Lung (tissue), 12 donors: ENCODE measurements around the gene TSPOAP1. TPM values are rescaled to one million over a fixed set of nuclear protein-coding genes. Genes with fewer than 3 reads are reported as not detected.

Experiments
- ATAC-seq: fragments of 200-7000 bp; cut with Tn5 transposase; one replicate; pipeline ENCODE4 v1.9.1; 2020; ENCODE audit warnings: moderate number of reproducible peaks; ENCODE audit not compliant: insufficient read depth, low FRiP score
- DNase-seq, 3 donors: peaks; one replicate each; pipeline ENCODE4 v3.0.0-alpha.2; 2013 to 2017
- H3K27ac ChIP-seq, 2 donors: one replicate each; pipeline ENCODE4 v1.5.1; 2013; ENCODE audit warnings: mild to moderate bottlenecking in 2 of 2, moderate library complexity in 2 of 2, control low read depth in 1 of 2, inconsistent platforms in 1 of 2, low read depth in 1 of 2, low read length in 1 of 2
- H3K27me3 ChIP-seq, 3 donors: one replicate each; pipeline ENCODE4 v1.5.1; 2013; ENCODE audit warnings: low read length in 2 of 3; ENCODE audit not compliant: control insufficient read depth in 3 of 3, insufficient read depth in 3 of 3
- H3K36me3 ChIP-seq, 4 donors: one replicate each; pipeline ENCODE4 v1.5.1; 2013; ENCODE audit warnings: low read length in 4 of 4, mild to moderate bottlenecking in 1 of 4, moderate library complexity in 1 of 4; ENCODE audit not compliant: control insufficient read depth in 4 of 4, insufficient read depth in 4 of 4
- H3K4me1 ChIP-seq, 5 donors: one replicate each; pipeline ENCODE4 v1.5.1; 2013; ENCODE audit warnings: low read length in 5 of 5, mild to moderate bottlenecking in 2 of 5, moderate library complexity in 1 of 5; ENCODE audit not compliant: control insufficient read depth in 5 of 5, insufficient read depth in 5 of 5
- H3K4me3 ChIP-seq: one replicate; pipeline ENCODE4 v1.5.1; 2013; ENCODE audit warnings: mild to moderate bottlenecking, control low read depth, moderate library complexity
- H3K9ac ChIP-seq, 2 donors: one replicate each; pipeline ENCODE4 v1.5.1; 2013; ENCODE audit warnings: low read length in 2 of 2, control low read depth in 1 of 2; ENCODE audit not compliant: insufficient read depth in 1 of 2
- H3K9me3 ChIP-seq, 4 donors: one replicate each; pipeline ENCODE4 v1.5.1; 2013; ENCODE audit warnings: low read length in 3 of 4, mild to moderate bottlenecking in 1 of 4, moderate library complexity in 1 of 4; ENCODE audit not compliant: control insufficient read depth in 4 of 4, insufficient read depth in 3 of 4
- CTCF ChIP-seq: IDR thresholded peaks from 2 replicates; pipeline ENCODE4 v1.5.1; 2012; ENCODE audit warnings: mild to moderate bottlenecking; ENCODE audit errors: control extremely low read depth, extremely low read depth
- WGBS, 2 donors: extraction: QIAGEN DNeasy Blood & Tissue Kit; methylation state at CpG; one replicate each; pipeline ENCODE4 v1.1.7; 2013; 5-methylcytosine and 5-hydroxymethylcytosine counted together
- polyA plus RNA-seq, 2 donors: library from polyadenylated mRNA; stranded (reverse); fragments of 200-250 nt; gene quantifications; one replicate each; pipeline ENCODE4 v1.2.1, GENCODE V29; 2013
- total RNA-seq, 2 donors: library from RNA; depleted of rRNA in 1 of 2; stranded (reverse); fragments of >200 nt in 1 of 2; gene quantifications; one replicate each; pipeline ENCODE4 v1.2.1, GENCODE V29; 2014 to 2021
- donor health status: control.
- donor health status: control.
- donor health status: Bipolar disorder and iron deficiency.
- donor health status: healthy.
- donor health status: DM: yes; HTN: yes; CAD: no.

The TSPOAP1 gene
- total and polyA plus RNA-seq, 4 donors = 7.0 to 23.5 (median 18.2) TPM

- ATAC-seq (no peak), DNase-seq (no peak)
- Histone ChIP-seq H3K36me3 (no peaks in the 10 kb centered on the region), H3K27ac (no peak overlapping the region), H3K4me3 (no peak overlapping the region), H3K27me3 (no peaks in the 10 kb centered on the region), H3K9ac (no peak overlapping the region), H3K9me3 (no peaks in the 10 kb centered on the region), H3K4me1 (no peaks in the 10 kb centered on the region)
- 46 to 71% methylated on average over 20 to 22 of the region's 22 CpGs for WGBS, 2 donors
- TF ChIP-seq CTCF = no peak
Observed at GRCh38 chr17:58267347-58268324, 61.0 kb downstream of the TSPOAP1 start.

DNA sequence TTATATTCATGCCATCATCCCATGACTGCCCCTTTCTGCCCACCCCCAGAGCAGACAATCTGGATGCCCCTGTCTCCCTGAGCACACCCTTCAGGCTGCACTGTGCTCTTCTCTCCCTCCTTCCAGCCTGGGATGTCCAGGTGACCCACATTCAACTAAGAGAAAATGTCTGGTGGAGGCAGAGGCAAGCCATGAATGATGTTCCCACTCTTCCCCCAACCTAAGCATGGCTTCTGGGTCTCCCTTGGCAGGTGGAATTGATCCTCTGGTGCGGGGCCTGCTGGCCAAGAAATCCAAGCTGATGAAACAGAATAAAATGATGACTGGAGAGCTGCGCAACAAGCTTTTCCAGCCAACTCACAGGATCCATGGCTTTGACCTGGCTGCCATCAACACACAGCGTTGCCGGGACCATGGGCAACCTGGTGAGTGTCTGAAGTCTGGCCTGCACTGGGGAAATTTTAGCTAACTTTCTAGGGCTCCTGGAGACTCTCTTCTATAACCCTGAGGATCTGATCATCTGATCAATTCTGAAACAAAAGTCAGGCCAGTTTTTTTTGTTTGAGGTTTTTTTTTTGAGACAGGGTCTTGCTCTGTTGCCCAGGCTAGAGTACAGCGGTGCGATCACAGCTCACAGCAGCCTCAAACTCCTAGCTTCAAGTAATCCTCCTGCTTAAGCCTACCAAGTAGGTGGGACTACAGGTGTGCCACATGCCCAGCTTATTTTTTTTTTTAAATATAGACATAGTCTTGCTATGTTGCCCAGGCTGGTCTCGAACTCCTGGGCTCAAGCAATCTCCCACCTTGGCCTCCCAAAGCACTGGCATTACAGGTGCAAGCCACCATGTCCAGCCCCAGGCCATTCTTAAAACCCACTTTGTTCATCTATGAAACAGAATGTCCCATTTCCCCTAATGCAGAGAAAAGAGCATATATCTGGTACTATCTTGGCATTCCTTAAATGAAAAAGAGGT is 62.4 kb downstream of the TSPOAP1 start:
- Histone ChIP-seq H3K9me3 (no peaks in the 10 kb centered on the region), H3K27ac (no peak overlapping the region), H3K36me3 (no peaks in the 10 kb centered on the region), H3K4me1 (no peaks in the 10 kb centered on the region), H3K27me3 (peaks cover 0 to 4% (median 3%) of the 10 kb centered on the region in 3 donors), H3K4me3 (no peak overlapping the region), H3K9ac (no peak overlapping the region)
- DNase-seq = no peak
- 72 to 89% methylated on average over 7 of the region's 7 CpGs for WGBS, 2 donors
- no peak for ATAC-seq
- TF ChIP-seq CTCF = no peak

GRCh38 chr17:58265271-58265670 is 63.3 kb downstream of the TSPOAP1 start:
- no peaks in the 10 kb centered on the region for H3K36me3 ChIP-seq
- no peak overlapping the region for H3K4me3 ChIP-seq
- peaks cover 0 to 9% (median 4%) of the 10 kb centered on the region in 3 donors for H3K27me3 ChIP-seq
- H3K9ac ChIP-seq = no peak overlapping the region
- 62 to 72% methylated on average over 4 of the region's 4 CpGs for WGBS, 2 donors
- TF ChIP-seq CTCF = no peak
- no peaks in the 10 kb centered on the region for H3K4me1 ChIP-seq
- H3K27ac ChIP-seq = no peak overlapping the region
- no peak for DNase-seq
- no peaks in the 10 kb centered on the region for H3K9me3 ChIP-seq
- no peak for ATAC-seq
